H1 (cell line): ENCODE data around the gene RIMBP2. TPM values are rescaled to one million over a fixed set of nuclear protein-coding genes. Genes with fewer than 3 reads are reported as not detected.

ENCODE experiments used
- CTCF ChIA-PET: fragments of 300-600 bp; sonication (Branson Sonifier 250); formaldehyde crosslinking; loops from one replicate; lab custom pipeline; 2021; ENCODE audit not compliant: partially characterized antibody; lab: Charles Lee
- POLR2A ChIA-PET: fragments of 300-600 bp; sonication (Branson Sonifier 250); formaldehyde crosslinking; loops from one replicate; lab custom pipeline; 2021; ENCODE audit warnings: inconsistent platforms; ENCODE audit not compliant: partially characterized antibody; lab: Charles Lee
- DNase-seq, 2 experiments: peaks; one replicate each; pipeline versions ENCODE4 v3.0.0 to v3.0.0-alpha.2; 2010 to 2022; ENCODE audit warnings: low spot score in 2 of 2, low read depth in 1 of 2, mixed read lengths in 1 of 2
- FAIRE-seq: peaks from 2 replicates; lab custom pipeline; 2011; peaks lifted over from hg19 to GRCh38; lab: Jason Lieb, UNC
- H2AFZ ChIP-seq: 2 replicates; pipeline ENCODE4 v1.8.1; 2012; ENCODE audit warnings: low read length, inconsistent platforms
- H2AK5ac ChIP-seq: 2 replicates; pipeline ENCODE4 v1.6.1; 2013; ENCODE audit warnings: low read depth, low read length
- H2BK120ac ChIP-seq: replicated peaks from 2 replicates; pipeline ENCODE3; 2013; ENCODE audit warnings: low read depth, low read length, inconsistent platforms
- H2BK12ac ChIP-seq: 2 replicates; pipeline ENCODE4 v1.6.1; 2013; ENCODE audit warnings: low read depth, low read length
- H2BK15ac ChIP-seq: 2 replicates; pipeline ENCODE4 v1.6.1; 2013; ENCODE audit warnings: low read length
- H2BK20ac ChIP-seq: 2 replicates; pipeline ENCODE4 v1.6.1; 2013; ENCODE audit warnings: low read length
- H2BK5ac ChIP-seq: 2 replicates; pipeline ENCODE4 v1.6.1; 2013; ENCODE audit warnings: low read depth, low read length
- H3K14ac ChIP-seq: 2 replicates; pipeline ENCODE4 v1.6.1; 2013; ENCODE audit warnings: inconsistent platforms; ENCODE audit not compliant: insufficient read length
- H3K18ac ChIP-seq: 2 replicates; pipeline ENCODE4 v1.6.1; 2013; ENCODE audit warnings: low read length; ENCODE audit errors: extremely low read depth
- H3K23ac ChIP-seq: 2 replicates; pipeline ENCODE4 v1.6.1; 2013; ENCODE audit warnings: inconsistent platforms; ENCODE audit not compliant: insufficient read length
- H3K23me2 ChIP-seq: 2 replicates; pipeline ENCODE4 v1.6.1; 2013; ENCODE audit warnings: low read depth, low read length
- H3K27ac ChIP-seq: 2 replicates; pipeline ENCODE4 v1.6.1; 2011; ENCODE audit warnings: low read depth, low read length, inconsistent platforms
- H3K27me3 ChIP-seq, 4 experiments: replicated peaks in 1 of 4; 1 replicate in 1 of 4; 2 replicates in 3 of 4; pipeline versions ENCODE4 v1.6.1 to v1.8.1; 2011 to 2013; ENCODE audit warnings: low read length in 3 of 4, mild to moderate bottlenecking in 3 of 4, inconsistent platforms in 2 of 4, mixed read lengths in 2 of 4, moderate library complexity in 1 of 4; ENCODE audit not compliant: control insufficient read depth in 3 of 4, insufficient read depth in 3 of 4; ENCODE audit errors: extremely low read depth in 1 of 4
- H3K36me3 ChIP-seq, 4 experiments: 2 replicates each; pipeline versions ENCODE4 v1.6.1 to v1.8.1; 2011 to 2013; ENCODE audit warnings: mild to moderate bottlenecking in 4 of 4, low read length in 3 of 4, moderate library complexity in 2 of 4, control low read depth in 1 of 4, inconsistent platforms in 1 of 4; ENCODE audit not compliant: insufficient read depth in 4 of 4, control insufficient read depth in 2 of 4
- H3K4ac ChIP-seq: replicated peaks from 2 replicates; pipeline ENCODE3; 2013; ENCODE audit warnings: low read length, low read depth, mixed read lengths, inconsistent platforms; ENCODE audit not compliant: insufficient read length
- H3K4me1 ChIP-seq, 4 experiments: replicated peaks in 1 of 4; 1 replicate in 1 of 4; 2 replicates in 3 of 4; pipeline versions ENCODE4 v1.6.1 to v1.8.1; 2011 to 2013; ENCODE audit warnings: low read length in 3 of 4, inconsistent platforms in 2 of 4, mixed read lengths in 1 of 4; ENCODE audit not compliant: insufficient read depth in 4 of 4, control insufficient read depth in 3 of 4
- H3K4me2 ChIP-seq, 2 experiments: 2 replicates each; pipeline versions ENCODE4 v1.6.1 to v1.8.1; 2011 to 2013; ENCODE audit warnings: low read depth in 2 of 2, low read length in 2 of 2, control low read depth in 1 of 2, inconsistent platforms in 1 of 2, mild to moderate bottlenecking in 1 of 2; ENCODE audit not compliant: insufficient read depth in 1 of 2
- H3K4me3 ChIP-seq, 4 experiments: fragments of 200-600, 300-600 bp in 1 of 4; sonication (generic), shearing (Covaris generic), sonication (Bioruptor Twin) in 1 of 4; 2 replicates each; pipeline versions ENCODE4 v1.5.1 to v1.8.1; 2011 to 2016; ENCODE audit warnings: low read length in 4 of 4, low read depth in 3 of 4, control low read depth in 2 of 4, inconsistent platforms in 2 of 4, mild to moderate bottlenecking in 2 of 4, mixed read lengths in 1 of 4, moderate library complexity in 1 of 4; ENCODE audit not compliant: insufficient read depth in 2 of 4; ENCODE audit errors: extremely low read depth in 1 of 4
- H3K56ac ChIP-seq: replicated peaks from 2 replicates; pipeline ENCODE3; 2013; ENCODE audit warnings: low read depth, mild to moderate bottlenecking, mixed read lengths, low read length, inconsistent platforms; ENCODE audit not compliant: insufficient read length
- H3K79me1 ChIP-seq: 2 replicates; pipeline ENCODE4 v1.6.1; 2013; ENCODE audit warnings: low read depth, low read length, control low read depth
- H3K79me2 ChIP-seq, 2 experiments: 2 replicates each; pipeline versions ENCODE4 v1.6.1 to v1.8.1; 2012 to 2013; ENCODE audit warnings: low read length in 2 of 2, mild to moderate bottlenecking in 2 of 2, inconsistent platforms in 1 of 2; ENCODE audit not compliant: insufficient read depth in 2 of 2, control insufficient read depth in 1 of 2
- H3K9ac ChIP-seq, 4 experiments: replicated peaks in 1 of 4; 1 replicate in 1 of 4; 2 replicates in 3 of 4; pipeline versions ENCODE4 v1.6.1 to v1.8.1; 2011 to 2013; ENCODE audit warnings: low read depth in 3 of 4, low read length in 3 of 4, control low read depth in 2 of 4, mild to moderate bottlenecking in 2 of 4, moderate library complexity in 2 of 4, inconsistent platforms in 1 of 4; ENCODE audit errors: extremely low read depth in 1 of 4
- H3K9me3 ChIP-seq, 2 experiments: 2 replicates each; pipeline versions ENCODE4 v1.6.1 to v1.8.1; 2012 to 2013; ENCODE audit warnings: mild to moderate bottlenecking in 2 of 2, moderate library complexity in 2 of 2, control low read depth in 1 of 2, inconsistent platforms in 1 of 2, low read depth in 1 of 2, low read length in 1 of 2, mixed read lengths in 1 of 2; ENCODE audit not compliant: insufficient read depth in 2 of 2
- H4K20me1 ChIP-seq, 2 experiments: replicated peaks in 1 of 2; 2 replicates each; pipeline versions ENCODE3 to v1.8.1; 2011 to 2013; ENCODE audit warnings: inconsistent platforms in 2 of 2, low read length in 2 of 2, mild to moderate bottlenecking in 1 of 2; ENCODE audit not compliant: insufficient read depth in 2 of 2, control insufficient read depth in 1 of 2
- H4K5ac ChIP-seq: 2 replicates; pipeline ENCODE4 v1.6.1; 2013; ENCODE audit warnings: low read length, low read depth, mixed read lengths, inconsistent platforms; ENCODE audit not compliant: insufficient read length
- H4K8ac ChIP-seq: 2 replicates; pipeline ENCODE4 v1.8.0; 2013; ENCODE audit warnings: mild to moderate bottlenecking, moderate library complexity, low read length, inconsistent platforms; ENCODE audit not compliant: insufficient read depth; ENCODE audit errors: extremely low read depth
- H4K91ac ChIP-seq: replicated peaks from 2 replicates; pipeline ENCODE3; 2013; ENCODE audit warnings: low read length, mixed read lengths, inconsistent platforms; ENCODE audit not compliant: insufficient read length
- BRCA1 ChIP-seq: IDR thresholded peaks from 2 replicates; pipeline ENCODE4 v1.6.1; 2012; ENCODE audit warnings: low read depth, low read length, improper control_type of control experiment
- CREB1 ChIP-seq: IDR thresholded peaks from 2 replicates; pipeline ENCODE4 v1.6.1; 2012; ENCODE audit warnings: inconsistent platforms
- EP300 ChIP-seq, 2 experiments: IDR thresholded peaks; 1 replicate in 1 of 2; 2 replicates in 1 of 2; pipeline ENCODE4 v1.6.1; 2011 to 2012; ENCODE audit warnings: low read depth in 2 of 2, low read length in 2 of 2, mild to moderate bottlenecking in 2 of 2, borderline replicate concordance in 1 of 2, inconsistent platforms in 1 of 2, moderate library complexity in 1 of 2
- MAFK ChIP-seq: IDR thresholded peaks from 2 replicates; pipeline ENCODE4 v1.6.1; 2012; ENCODE audit warnings: low read depth, mild to moderate bottlenecking, improper control_type of control experiment, low read length
- POLR2A ChIP-seq, 2 experiments: IDR thresholded peaks; 1 replicate in 1 of 2; 2 replicates in 1 of 2; pipeline ENCODE4 v1.6.1; 2011; ENCODE audit warnings: low read depth in 2 of 2, low read length in 2 of 2, mild to moderate bottlenecking in 2 of 2; ENCODE audit errors: control extremely low read depth in 1 of 2
- SAP30 ChIP-seq: fragments of 300-600 bp; sonication (generic); IDR thresholded peaks from 2 replicates; pipeline ENCODE4 v1.7.1; 2012; ENCODE audit warnings: low read length, moderate library complexity, mild to moderate bottlenecking, inconsistent platforms; ENCODE audit not compliant: insufficient read depth, insufficient replicate concordance
- SP1 ChIP-seq: IDR thresholded peaks from 2 replicates; pipeline ENCODE4 v1.6.1; 2011; ENCODE audit warnings: low read depth, low read length
- YY1 ChIP-seq: IDR thresholded peaks from 2 replicates; pipeline ENCODE4 v1.6.1; 2011; ENCODE audit warnings: low read depth, mild to moderate bottlenecking, low read length
- WGBS, 2 experiments: shearing (Covaris generic) in 1 of 2; methylation state at CpG; one replicate each; pipeline versions ENCODE4 v1.1.6 to v1.1.7; 2013 to 2015; ENCODE audit warnings: low lambda C conversion rate in 2 of 2, mixed read lengths in 2 of 2, inconsistent platforms in 1 of 2, low coverage in 1 of 2, missing lambda C conversion rate in 1 of 2; ENCODE audit not compliant: insufficient replicate concordance in 2 of 2, insufficient coverage in 1 of 2, insufficient read length in 1 of 2; ENCODE audit errors: extremely low coverage in 1 of 2, missing lambda C conversion rate in 1 of 2; 5-methylcytosine and 5-hydroxymethylcytosine counted together
- polyA plus RNA-seq, 7 experiments: library from polyadenylated mRNA; depleted of rRNA in 3 of 7; stranded (reverse) in 5 of 7; unstranded in 2 of 7; fragments of >200 nt in 5 of 7; fragments of 200-250 nt in 2 of 7; gene quantifications; 1 replicate in 5 of 7; 2 replicates in 1 of 7; 4 replicates in 1 of 7; pipeline versions ENCODE4 v1.2.1 to v1.2.3, GENCODE V29; 2011 to 2013; ENCODE audit warnings: missing spikeins in 2 of 7, mixed read lengths in 2 of 7
- total RNA-seq: library from RNA; stranded (reverse); fragmentation: NEBNext Ultra II Directional; extraction: Animal tissue kit (Norgen Biotek cat#: 25700); gene quantifications from 2 replicates; pipeline ENCODE4 v1.2.1, GENCODE V29; 2021
- TF ChIP-seq, protein P1 (sequence below): IDR thresholded peaks from 2 replicates; pipeline ENCODE4 v1.6.1; 2012; ENCODE audit warnings: low read length, inconsistent platforms
- TF ChIP-seq, protein P2 (sequence below), 3 experiments: IDR thresholded peaks; 1 replicate in 2 of 3; 2 replicates in 1 of 3; pipeline versions ENCODE4 v1.5.1 to v1.6.1; 2011; ENCODE audit warnings: low read length in 3 of 3, mild to moderate bottlenecking in 3 of 3, inconsistent platforms in 2 of 3, low read depth in 1 of 3, moderate library complexity in 1 of 3; ENCODE audit not compliant: insufficient read depth in 1 of 3; ENCODE audit errors: control extremely low read depth in 1 of 3

RIMBP2 gene
- total and polyA plus RNA-seq, 2 of the 8 experiments (the other 6 are each of a cell fraction or from before 2014, with no cell fraction given), result 0.18 to 0.65 TPM

DNA sequence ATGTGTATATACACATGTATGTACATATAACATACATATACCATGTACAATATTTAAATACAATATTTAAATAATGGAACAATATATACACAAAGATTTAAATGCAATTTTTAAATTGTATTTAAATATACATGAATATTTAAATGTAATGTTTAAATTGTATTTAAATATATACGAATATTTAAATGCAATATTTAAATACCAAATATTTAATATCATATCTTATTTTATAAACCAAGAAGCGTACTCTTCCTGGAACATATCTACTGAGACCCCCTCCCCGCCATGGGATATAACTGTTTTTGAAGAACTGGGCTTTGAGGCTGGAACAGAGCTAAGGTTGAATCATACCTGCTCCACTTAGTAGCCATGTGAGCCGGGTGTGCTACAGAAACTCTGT lies 29.8 kb upstream of the RIMBP2 start:
- Histone ChIP-seq H2BK5ac (no peak overlapping the region), H3K23ac (no peak overlapping the region), H3K56ac (no peak overlapping the region), H3K36me3 (no peaks in the 10 kb centered on the region), H2BK12ac (no peak overlapping the region)
- TF ChIP-seq POLR2A (IDR thresholded peaks at IDR 0.05; ENCODE audit: control extremely low read depth in 1 of 2, low read depth in 2 of 2, low read length in 2 of 2) (no peak), EP300 (IDR thresholded peaks at IDR 0.05; ENCODE audit: borderline replicate concordance in 1 of 2, low read depth in 2 of 2, low read length in 2 of 2) (no peak), SAP30 (no peak), MAFK (no peak), YY1 (no peak), CREB1 (no peak), BRCA1 (no peak), SP1 (no peak)
- TF ChIP-seq, protein P1, sequence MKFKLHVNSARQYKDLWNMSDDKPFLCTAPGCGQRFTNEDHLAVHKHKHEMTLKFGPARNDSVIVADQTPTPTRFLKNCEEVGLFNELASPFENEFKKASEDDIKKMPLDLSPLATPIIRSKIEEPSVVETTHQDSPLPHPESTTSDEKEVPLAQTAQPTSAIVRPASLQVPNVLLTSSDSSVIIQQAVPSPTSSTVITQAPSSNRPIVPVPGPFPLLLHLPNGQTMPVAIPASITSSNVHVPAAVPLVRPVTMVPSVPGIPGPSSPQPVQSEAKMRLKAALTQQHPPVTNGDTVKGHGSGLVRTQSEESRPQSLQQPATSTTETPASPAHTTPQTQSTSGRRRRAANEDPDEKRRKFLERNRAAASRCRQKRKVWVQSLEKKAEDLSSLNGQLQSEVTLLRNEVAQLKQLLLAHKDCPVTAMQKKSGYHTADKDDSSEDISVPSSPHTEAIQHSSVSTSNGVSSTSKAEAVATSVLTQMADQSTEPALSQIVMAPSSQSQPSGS, result no peak
- TF ChIP-seq, protein P2, sequence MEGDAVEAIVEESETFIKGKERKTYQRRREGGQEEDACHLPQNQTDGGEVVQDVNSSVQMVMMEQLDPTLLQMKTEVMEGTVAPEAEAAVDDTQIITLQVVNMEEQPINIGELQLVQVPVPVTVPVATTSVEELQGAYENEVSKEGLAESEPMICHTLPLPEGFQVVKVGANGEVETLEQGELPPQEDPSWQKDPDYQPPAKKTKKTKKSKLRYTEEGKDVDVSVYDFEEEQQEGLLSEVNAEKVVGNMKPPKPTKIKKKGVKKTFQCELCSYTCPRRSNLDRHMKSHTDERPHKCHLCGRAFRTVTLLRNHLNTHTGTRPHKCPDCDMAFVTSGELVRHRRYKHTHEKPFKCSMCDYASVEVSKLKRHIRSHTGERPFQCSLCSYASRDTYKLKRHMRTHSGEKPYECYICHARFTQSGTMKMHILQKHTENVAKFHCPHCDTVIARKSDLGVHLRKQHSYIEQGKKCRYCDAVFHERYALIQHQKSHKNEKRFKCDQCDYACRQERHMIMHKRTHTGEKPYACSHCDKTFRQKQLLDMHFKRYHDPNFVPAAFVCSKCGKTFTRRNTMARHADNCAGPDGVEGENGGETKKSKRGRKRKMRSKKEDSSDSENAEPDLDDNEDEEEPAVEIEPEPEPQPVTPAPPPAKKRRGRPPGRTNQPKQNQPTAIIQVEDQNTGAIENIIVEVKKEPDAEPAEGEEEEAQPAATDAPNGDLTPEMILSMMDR (IDR thresholded peaks at IDR 0.05; ENCODE audit: control extremely low read depth in 1 of 3, insufficient read depth in 1 of 3, low read depth in 1 of 3, low read length in 3 of 3), result no peak
- TF ChIP-seq, all 59 proteins: peak for 0
- Histone ChIP-seq H3K4ac (no peak overlapping the region), H4K5ac (no peak overlapping the region), H3K23me2 (no peaks in the 10 kb centered on the region), H3K9ac (no peak overlapping the region), H3K79me2 (no peaks in the 10 kb centered on the region), H2BK120ac (no peak overlapping the region), H3K27me3 (no peaks in the 10 kb centered on the region), H2AK5ac (no peak overlapping the region), H2BK15ac (no peak overlapping the region), H3K79me1 (no peaks in the 10 kb centered on the region), H4K20me1 (peaks cover 0 to 1% of the 10 kb centered on the region in 2 experiments), H3K14ac (no peak overlapping the region), H2AFZ (no peak overlapping the region), H3K4me1 (no peaks in the 10 kb centered on the region; a peak in 1 of 7 replicates), H4K8ac (no peak overlapping the region), H3K4me2 (no peak overlapping the region), H3K18ac (no peak overlapping the region), H3K4me3 (no peak overlapping the region), H2BK20ac (no peak overlapping the region), H3K9me3 (no peaks in the 10 kb centered on the region), H4K91ac (no peak overlapping the region), H3K27ac (no peak overlapping the region)
- CTCF ChIA-PET, result interaction anchor here (1.2 to 3.9 kb wide), 3 partner anchors 30 to 703 kb away, joined by 4 to 22 read pairs (median 11); partner anchors contain the start of gene RIMBP2
- POLR2A ChIA-PET, result no interaction called here
- FAIRE-seq, result no peak
- no peak for DNase-seq
- 92% methylated on average over 4 of the region's 4 CpGs; no CpG with 5 or more reads in 1 of the 2 experiments for WGBS, 2 experiments
